ENCODE data around the gene POLG2.

GRCh38 chr17:64519601-64520000 is 22.7 kb upstream of the POLG2 start:
- TF ChIP-seq, protein P1, sequence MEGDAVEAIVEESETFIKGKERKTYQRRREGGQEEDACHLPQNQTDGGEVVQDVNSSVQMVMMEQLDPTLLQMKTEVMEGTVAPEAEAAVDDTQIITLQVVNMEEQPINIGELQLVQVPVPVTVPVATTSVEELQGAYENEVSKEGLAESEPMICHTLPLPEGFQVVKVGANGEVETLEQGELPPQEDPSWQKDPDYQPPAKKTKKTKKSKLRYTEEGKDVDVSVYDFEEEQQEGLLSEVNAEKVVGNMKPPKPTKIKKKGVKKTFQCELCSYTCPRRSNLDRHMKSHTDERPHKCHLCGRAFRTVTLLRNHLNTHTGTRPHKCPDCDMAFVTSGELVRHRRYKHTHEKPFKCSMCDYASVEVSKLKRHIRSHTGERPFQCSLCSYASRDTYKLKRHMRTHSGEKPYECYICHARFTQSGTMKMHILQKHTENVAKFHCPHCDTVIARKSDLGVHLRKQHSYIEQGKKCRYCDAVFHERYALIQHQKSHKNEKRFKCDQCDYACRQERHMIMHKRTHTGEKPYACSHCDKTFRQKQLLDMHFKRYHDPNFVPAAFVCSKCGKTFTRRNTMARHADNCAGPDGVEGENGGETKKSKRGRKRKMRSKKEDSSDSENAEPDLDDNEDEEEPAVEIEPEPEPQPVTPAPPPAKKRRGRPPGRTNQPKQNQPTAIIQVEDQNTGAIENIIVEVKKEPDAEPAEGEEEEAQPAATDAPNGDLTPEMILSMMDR (IDR thresholded peaks at IDR 0.05; ENCODE audit: extremely low read depth in 1 of 2, insufficient read depth in 1 of 2, low read depth in 1 of 2, low read length in 2 of 2) = no peak
- TF ChIP-seq POLR2AphosphoS5 (IDR thresholded peaks at IDR 0.05; ENCODE audit: insufficient read depth, low read depth, low read length) = no peak
- TF ChIP-seq FOS (IDR thresholded peaks at IDR 0.05; ENCODE audit: borderline replicate concordance, insufficient read depth, low read length) = no peak
- no peak for TF ChIP-seq POLR2A (IDR thresholded peaks at IDR 0.05; ENCODE audit: low read depth, low read length)
- TF ChIP-seq MYC (IDR thresholded peaks at IDR 0.05; ENCODE audit: low read depth, low read length) = no peak
- TF ChIP-seq JUN (IDR thresholded peaks at IDR 0.05; ENCODE audit: borderline replicate concordance, insufficient read depth, insufficient read length, low read depth) = no peak
- no peak for TF ChIP-seq EZH2 (IDR thresholded peaks at IDR 0.05; ENCODE audit: borderline replicate concordance, low read depth, low read length, severe bottlenecking)
- no peak for TF ChIP-seq GATA2 (IDR thresholded peaks at IDR 0.05; ENCODE audit: insufficient read depth, insufficient read length, low read depth, low read length)
- no peak for TF ChIP-seq MAX (IDR thresholded peaks at IDR 0.05; ENCODE audit: insufficient read depth, insufficient read length)

All from endothelial cell of umbilical vein (primary cell).